ENCODE measurements around the gene NRXN2. TPM values are rescaled to one million over a fixed set of nuclear protein-coding genes. Genes with fewer than 3 reads are reported as not detected.
"Not testable (repeated sequence)": the region's sequence is repeated elsewhere in the genome, so short reads cannot be mapped to it uniquely, and the experiment has no call there.

The NRXN2 gene
- polyA plus RNA-seq, 3 donors: 17.8 to 24.6 (median 23.0) TPM

DNA sequence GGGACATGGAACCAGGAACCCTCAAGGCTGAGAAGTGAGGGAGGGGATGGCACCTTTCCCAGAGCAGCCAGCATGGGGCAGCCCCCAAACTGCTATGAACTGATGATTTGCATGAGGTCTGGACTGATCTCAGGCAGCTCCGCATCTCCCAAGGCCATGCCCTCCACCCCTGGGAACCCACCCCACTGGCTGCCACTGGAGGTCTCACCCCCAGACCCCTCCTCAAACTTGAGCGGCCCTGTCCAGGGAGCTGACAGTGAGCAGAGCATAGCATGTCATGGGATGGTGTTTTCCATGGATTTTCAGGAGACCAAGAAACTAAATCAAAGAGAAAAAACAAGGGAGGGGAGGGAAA, 46.8 kb downstream of the NRXN2 start:
- DNase-seq: no peak

- no peak for DNase-seq
Observed at GRCh38 chr11:64675450-64676260, 47.3 kb downstream of the NRXN2 start.

GRCh38 chr11:64674774-64675173, 48.2 kb downstream of the NRXN2 start:
- no peak for DNase-seq

- DNase-seq: no peak
Observed at GRCh38 chr11:64673279-64673678, 49.7 kb downstream of the NRXN2 start.

GRCh38 chr11:64672875-64673274, 50.1 kb downstream of the NRXN2 start:
- no peak for DNase-seq

DNA sequence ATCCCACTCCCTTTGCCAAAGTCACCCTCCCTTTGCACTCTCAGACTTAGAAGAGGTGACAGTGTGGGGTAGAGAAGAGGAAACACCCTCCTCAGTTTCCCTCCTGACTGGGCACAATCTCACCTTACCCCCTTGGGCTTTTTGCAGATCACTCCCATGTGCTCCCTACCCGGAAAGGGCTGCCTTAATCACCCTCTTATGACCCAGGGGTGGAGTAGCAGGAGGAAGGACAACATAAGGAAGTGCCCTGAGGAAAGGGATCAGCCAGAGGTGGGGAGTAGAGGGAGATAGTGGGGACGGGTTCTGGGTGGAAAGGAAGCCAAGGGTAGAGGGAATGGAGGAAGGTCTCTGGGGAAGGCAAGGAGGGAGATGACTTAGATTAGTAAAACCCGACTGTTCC, 52.0 kb downstream of the NRXN2 start:
- no peak for DNase-seq

DNA sequence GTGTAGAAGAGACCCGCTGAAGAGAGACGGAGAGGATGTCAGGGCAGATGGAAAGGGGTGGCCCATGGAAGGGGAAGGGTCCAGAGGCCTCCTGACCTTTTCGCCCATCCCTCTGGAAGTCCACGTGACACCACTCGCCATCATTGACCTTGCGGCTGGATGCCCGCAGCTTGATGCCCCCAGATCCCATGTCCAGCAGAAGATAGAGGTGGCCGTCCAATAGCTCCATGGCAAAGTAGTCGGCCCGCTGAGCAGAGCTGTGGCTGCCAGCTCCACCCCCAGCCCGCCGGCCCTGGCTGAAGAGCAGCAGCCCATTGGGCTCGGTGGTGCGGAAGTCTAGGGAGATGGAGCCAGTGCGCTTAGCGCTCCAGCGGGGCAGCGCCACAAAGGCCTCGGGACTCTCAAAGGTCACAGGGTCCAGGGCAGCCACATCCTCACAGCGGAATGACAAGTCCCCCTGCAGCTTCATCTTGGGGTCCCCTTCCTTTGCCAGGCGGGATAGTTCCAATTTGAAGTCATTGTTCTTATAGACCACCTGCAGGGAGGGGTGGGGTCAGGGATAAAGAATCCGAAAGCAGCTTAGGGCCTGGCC, 55.7 kb downstream of the NRXN2 start:
- DNase-seq: no peak

GRCh38 chr11:64665411-64665821, 57.6 kb downstream of the NRXN2 start:
- DNase-seq: no peak

GRCh38 chr11:64664236-64664870, 58.6 kb downstream of the NRXN2 start:
- DNase-seq: not testable (repeated sequence)

- no peak for DNase-seq
Observed at GRCh38 chr11:64663656-64664055, 59.3 kb downstream of the NRXN2 start.

DNA sequence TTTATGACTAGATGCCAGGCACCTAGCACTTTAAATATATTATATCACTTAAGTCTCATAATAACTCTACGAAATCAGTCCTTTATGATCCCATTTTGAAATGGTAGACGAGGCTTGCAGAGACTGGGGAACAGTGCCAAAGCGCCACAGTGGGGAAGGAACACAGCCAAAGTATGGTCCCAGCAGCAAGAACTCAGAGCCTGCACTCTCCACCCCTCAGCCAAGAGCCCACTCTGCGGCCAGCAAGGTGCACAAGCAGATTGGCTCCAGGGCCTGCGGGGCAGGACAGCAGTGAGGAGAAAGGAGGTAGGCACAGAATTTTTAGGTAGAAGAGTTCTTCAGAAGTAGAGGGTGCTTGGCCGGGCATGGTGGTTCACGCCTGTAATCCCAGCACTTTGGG, 61.4 kb downstream of the NRXN2 start:
- no peak for DNase-seq

DNA sequence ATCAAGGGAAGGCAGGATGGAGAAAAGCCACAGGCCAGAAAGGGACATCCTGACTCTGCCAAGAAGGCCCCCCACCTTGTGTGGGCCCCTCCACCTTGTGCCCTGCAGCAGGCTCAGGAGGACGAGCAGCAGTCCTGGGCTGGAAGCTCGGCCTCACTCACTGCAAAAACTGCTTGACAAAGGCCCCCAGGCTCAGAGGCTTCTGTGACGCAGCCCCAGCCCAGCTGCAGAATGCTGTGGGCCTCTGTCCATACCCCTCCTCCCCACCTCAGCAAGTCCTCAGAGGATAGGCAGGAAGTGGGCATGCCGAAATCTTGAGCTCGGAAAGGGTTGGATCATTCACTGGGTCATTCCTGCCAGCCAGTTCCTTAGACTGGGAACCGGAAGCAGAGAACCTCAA, 61.9 kb downstream of the NRXN2 start:
- DNase-seq: no peak

GRCh38 chr11:64660706-64661105, 62.3 kb downstream of the NRXN2 start:
- no peak for DNase-seq

GRCh38 chr11:64660205-64660604, 62.8 kb downstream of the NRXN2 start:
- DNase-seq: no peak

- DNase-seq: no peak
Observed at GRCh38 chr11:64659417-64660144, 63.4 kb downstream of the NRXN2 start.

- DNase-seq: no peak
Observed at GRCh38 chr11:64658265-64658664, 64.7 kb downstream of the NRXN2 start.

- DNase-seq: no peak
Observed at GRCh38 chr11:64656862-64657261, 66.1 kb downstream of the NRXN2 start.

DNA sequence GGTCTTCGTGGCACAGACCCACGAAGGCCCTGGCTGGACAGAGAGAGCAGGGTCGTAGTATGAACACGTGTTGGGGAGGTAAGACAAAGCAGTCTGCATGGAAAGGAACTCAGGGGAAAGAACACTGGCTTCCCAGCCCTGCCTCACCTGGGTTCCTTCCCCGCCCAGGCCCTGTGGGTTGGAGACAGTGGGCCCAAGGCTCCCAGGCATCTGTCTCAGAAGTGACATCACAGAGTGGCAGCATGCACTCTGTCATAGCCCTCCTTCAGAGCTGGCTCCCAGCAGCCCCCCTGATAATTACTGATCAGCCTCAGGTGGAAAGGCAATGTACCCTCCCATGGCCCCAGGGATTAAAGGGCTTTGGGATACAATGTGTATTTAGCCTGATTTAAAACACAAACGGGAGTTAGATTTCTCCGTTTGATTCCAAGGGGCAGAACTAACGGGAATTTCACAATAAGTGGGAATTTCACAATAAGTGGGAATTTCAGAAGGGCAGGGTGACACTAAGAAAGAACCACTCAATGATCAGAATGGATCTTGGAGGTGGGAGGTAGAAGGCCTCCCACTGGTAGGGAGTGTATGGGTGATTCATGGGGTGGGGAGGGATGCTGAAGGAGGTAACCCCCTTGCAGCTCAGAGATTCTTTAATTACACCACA, 66.9 kb downstream of the NRXN2 start:
- DNase-seq: no peak

- no peak for DNase-seq
Observed at GRCh38 chr11:64654958-64655541, 67.9 kb downstream of the NRXN2 start.

DNA sequence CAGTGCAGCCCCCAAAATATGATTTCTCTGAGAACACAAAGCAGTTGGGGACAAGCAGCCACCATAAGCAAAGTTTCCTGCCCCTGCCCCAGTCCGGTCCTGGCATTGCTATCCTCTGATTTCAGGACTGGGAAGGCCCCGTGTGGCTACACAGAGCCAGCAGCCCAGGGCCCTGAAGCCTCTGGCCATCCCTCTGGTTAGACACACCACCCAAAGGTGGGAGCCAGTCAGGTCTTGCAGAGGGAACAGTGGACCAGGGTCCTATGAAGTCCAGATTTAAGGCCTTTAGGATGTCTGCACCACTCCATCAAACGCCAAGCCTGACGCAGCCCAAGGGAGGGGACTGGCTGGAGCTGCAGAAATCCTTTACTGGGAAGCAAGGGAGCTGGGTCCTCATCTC, 68.6 kb downstream of the NRXN2 start:
- DNase-seq: no peak

DNA sequence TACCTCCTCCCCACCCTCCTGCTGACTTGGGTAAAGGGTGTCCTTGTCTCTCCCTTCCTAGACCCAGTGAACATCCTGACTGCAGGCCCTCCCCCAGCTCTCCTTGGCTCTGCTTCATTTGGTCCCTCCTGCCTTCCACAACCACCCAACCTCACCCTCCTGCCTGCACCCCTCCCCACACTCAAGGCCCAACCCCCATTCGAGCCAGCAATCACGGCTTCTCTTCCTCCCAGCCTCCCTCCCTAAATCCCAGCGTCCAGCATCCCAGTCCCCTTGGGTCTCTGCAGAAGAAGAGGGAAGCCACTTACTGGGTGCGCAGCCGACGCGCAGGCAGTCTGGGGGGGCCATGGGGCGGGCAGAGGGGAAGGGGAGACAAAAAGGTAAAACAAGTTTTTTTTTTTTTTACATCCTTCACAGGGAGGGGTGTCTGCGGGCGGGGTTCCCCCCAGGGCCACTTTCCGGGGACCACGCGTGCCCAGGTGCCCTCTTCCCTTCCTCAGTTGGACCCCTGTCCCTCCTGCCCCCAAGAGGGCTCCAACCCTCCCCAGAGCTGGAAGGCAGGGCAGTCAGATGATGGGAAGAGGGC, 69.5 kb downstream of the NRXN2 start:
- no peak for DNase-seq
